WTC11 (cell line): ENCODE results near the gene NR1I2. TPM values are rescaled to one million over a fixed set of nuclear protein-coding genes. Genes with fewer than 3 reads are reported as not detected.

ENCODE experiments used
- ATAC-seq: fragments of 200-7000 bp; cut with Tn5 transposase; 2 replicates; pipeline ENCODE4 v1.10.0; 2021; ENCODE audit warnings: mild to moderate bottlenecking, moderate library complexity
- CTCF ChIA-PET: fragments of 300-600 bp; sonication (Branson Sonifier 250); formaldehyde crosslinking; loops from one replicate; lab custom pipeline; 2021; ENCODE audit warnings: antibody characterized with exemption; lab: Charles Lee
- POLR2A ChIA-PET: fragments of 350-600 bp; sonication (Branson Sonifier 250); formaldehyde crosslinking; loops from one replicate; lab custom pipeline; 2021; ENCODE audit warnings: antibody characterized with exemption; lab: Charles Lee
- DNase-seq: peaks from one replicate; pipeline ENCODE4 v3.0.0; 2021; ENCODE audit warnings: low spot score
- H3K27ac Mint-ChIP-seq: 2 replicates; pipeline ENCODE4 v1.8.0; 2021; ENCODE audit warnings: mixed read lengths
- H3K27me3 Mint-ChIP-seq: 2 replicates; pipeline ENCODE4 v1.8.0; 2021; ENCODE audit warnings: low read depth, mild to moderate bottlenecking, moderate library complexity, mixed read lengths
- H3K36me3 Mint-ChIP-seq: 2 replicates; pipeline ENCODE4 v1.8.0; 2021; ENCODE audit warnings: mixed read lengths
- H3K4me1 Mint-ChIP-seq: 2 replicates; pipeline ENCODE4 v1.8.0; 2022; ENCODE audit warnings: mixed read lengths
- H3K4me3 Mint-ChIP-seq: 2 replicates; pipeline ENCODE4 v1.8.0; 2021; ENCODE audit warnings: mild to moderate bottlenecking, moderate library complexity, mixed read lengths
- H3K9me3 Mint-ChIP-seq: 2 replicates; pipeline ENCODE4 v1.8.0; 2021; ENCODE audit warnings: mixed read lengths
- ATF3 ChIP-seq: sonication (generic); formaldehyde crosslinking; conservative IDR thresholded peaks from 2 replicates; pipeline ENCODE4 v1.8.1; 2022; ENCODE audit warnings: mild to moderate bottlenecking, missing genetic modification reagents
- CBFB ChIP-seq: sonication (generic); formaldehyde crosslinking; IDR thresholded peaks from 2 replicates; pipeline ENCODE4 v1.8.1; 2022; ENCODE audit warnings: mild to moderate bottlenecking, low read depth, missing genetic modification reagents
- CDX4 ChIP-seq: fragments of 250-450 bp; sonication (Bioruptor Pico); IDR thresholded peaks from 2 replicates; pipeline ENCODE4 v1.9.0; 2021; ENCODE audit warnings: moderate library complexity, mild to moderate bottlenecking, inconsistent platforms, borderline replicate concordance
- E2F4 ChIP-seq: sonication (generic); formaldehyde crosslinking; IDR thresholded peaks from 2 replicates; pipeline ENCODE4 v1.8.1; 2022; ENCODE audit warnings: low read depth, mild to moderate bottlenecking, moderate library complexity, missing genetic modification reagents, borderline replicate concordance
- E2F5 ChIP-seq: sonication (generic); formaldehyde crosslinking; IDR thresholded peaks from 2 replicates; pipeline ENCODE4 v1.8.1; 2022; ENCODE audit warnings: mild to moderate bottlenecking, moderate library complexity, missing genetic modification reagents
- ERG ChIP-seq: fragments of 250-450 bp; sonication (Bioruptor Pico); IDR thresholded peaks from 2 replicates; pipeline ENCODE4 v1.8.0; 2021; ENCODE audit warnings: mild to moderate bottlenecking
- ESRRA ChIP-seq: sonication (generic); formaldehyde crosslinking; IDR thresholded peaks from 2 replicates; pipeline ENCODE4 v1.8.1; 2022; ENCODE audit warnings: mild to moderate bottlenecking, missing genetic modification reagents, borderline replicate concordance
- FOXJ3 ChIP-seq: sonication (generic); formaldehyde crosslinking; IDR thresholded peaks from 2 replicates; pipeline ENCODE4 v1.9.0; 2021; ENCODE audit warnings: missing genetic modification reagents, mild to moderate bottlenecking, borderline replicate concordance
- FOXP4 ChIP-seq: sonication (generic); formaldehyde crosslinking; IDR thresholded peaks from 2 replicates; pipeline ENCODE4 v1.8.0; 2022; ENCODE audit warnings: mild to moderate bottlenecking, missing genetic modification reagents
- HMGXB4 ChIP-seq: sonication (generic); formaldehyde crosslinking; IDR thresholded peaks from 2 replicates; pipeline ENCODE4 v1.8.1; 2023; ENCODE audit warnings: mild to moderate bottlenecking, moderate library complexity, missing genetic modification reagents
- NFYB ChIP-seq: sonication (generic); formaldehyde crosslinking; conservative IDR thresholded peaks from 2 replicates; pipeline ENCODE4 v1.8.0; 2022; ENCODE audit warnings: low read depth, missing genetic modification reagents
- OVOL2 ChIP-seq: fragments of 250-450 bp; sonication (Bioruptor Pico); IDR thresholded peaks from 2 replicates; pipeline ENCODE4 v1.9.0; 2021; ENCODE audit warnings: mild to moderate bottlenecking, borderline replicate concordance
- SMAD4 ChIP-seq: sonication (generic); formaldehyde crosslinking; IDR thresholded peaks from 2 replicates; pipeline ENCODE4 v1.8.0; 2022; ENCODE audit warnings: mild to moderate bottlenecking, missing genetic modification reagents
- STAT6 ChIP-seq: sonication (generic); formaldehyde crosslinking; conservative IDR thresholded peaks from 2 replicates; pipeline ENCODE4 v1.8.1; 2023; ENCODE audit warnings: mild to moderate bottlenecking, low read depth, missing genetic modification reagents, moderate library complexity
- TP53 ChIP-seq: sonication (generic); formaldehyde crosslinking; IDR thresholded peaks from 2 replicates; pipeline ENCODE4 v1.8.1; 2023; ENCODE audit warnings: mild to moderate bottlenecking, missing genetic modification reagents
- ZNF232 ChIP-seq: sonication (generic); formaldehyde crosslinking; IDR thresholded peaks from 2 replicates; pipeline ENCODE4 v1.8.0; 2022; ENCODE audit warnings: mild to moderate bottlenecking, missing genetic modification reagents
- ZNF263 ChIP-seq: sonication (generic); formaldehyde crosslinking; IDR thresholded peaks from 2 replicates; pipeline ENCODE4 v1.8.1; 2022; ENCODE audit warnings: low read depth, mild to moderate bottlenecking, moderate library complexity, missing genetic modification reagents
- ZNF396 ChIP-seq: fragments of 250-450 bp; sonication (Bioruptor Pico); IDR thresholded peaks from 2 replicates; pipeline ENCODE4 v1.8.0; 2021; ENCODE audit warnings: mild to moderate bottlenecking, moderate library complexity, borderline replicate concordance
- ZSCAN18 ChIP-seq: fragments of 250-450 bp; sonication (Bioruptor Pico); IDR thresholded peaks from 2 replicates; pipeline ENCODE4 v2.1.2; 2022; ENCODE audit warnings: mild to moderate bottlenecking, moderate library complexity
- total RNA-seq: library from RNA; stranded (reverse); gene quantifications from 3 replicates; pipeline ENCODE4 v1.2.3, GENCODE V29; 2021

Gene NR1I2
- total RNA-seq, 1 experiment from 2014 or later = 1.7 TPM

- TF ChIP-seq ZSCAN18 (CRISPR knock-in tag) (no peak), STAT6 (no peak)
Measured at GRCh38 chr3:119783883-119784282, 2.0 kb downstream of the NR1I2 start (continued).

GRCh38 chr3:119786409-119786808 lies 4.5 kb downstream of the NR1I2 start:
- ATAC-seq = no peak
- TF ChIP-seq OVOL2 (CRISPR knock-in tag) = no peak
- no peak for TF ChIP-seq ZNF232
- TF ChIP-seq FOXP4 (CRISPR knock-in tag) = no peak
- TF ChIP-seq ZSCAN18 (CRISPR knock-in tag) = no peak
- TF ChIP-seq E2F5 (CRISPR knock-in tag) = no peak
- TF ChIP-seq FOXJ3 (CRISPR knock-in tag) = no peak
- TF ChIP-seq TP53 (CRISPR knock-in tag) = no peak
- TF ChIP-seq HMGXB4 (CRISPR knock-in tag) = no peak
- no peak for TF ChIP-seq NFYB
- no peak for TF ChIP-seq ZNF396 (CRISPR knock-in tag)
- TF ChIP-seq CBFB (CRISPR knock-in tag) = no peak
- no peak for TF ChIP-seq ZNF263 (CRISPR knock-in tag)
- TF ChIP-seq ESRRA (CRISPR knock-in tag) = no peak
- TF ChIP-seq CDX4 (CRISPR knock-in tag) = no peak
- TF ChIP-seq ATF3 (CRISPR knock-in tag) = no peak
- no peak for TF ChIP-seq ERG (CRISPR knock-in tag)
- TF ChIP-seq E2F4 = no peak
- TF ChIP-seq SMAD4 (CRISPR knock-in tag) = no peak
- ChIA-PET CTCF (no interaction called here), POLR2A (no interaction called here)
- H3K27ac Mint-ChIP-seq = no peak overlapping the region
- H3K4me3 Mint-ChIP-seq = no peak overlapping the region
- no peaks in the 10 kb centered on the region for H3K4me1 Mint-ChIP-seq
- H3K36me3 Mint-ChIP-seq = no peaks in the 10 kb centered on the region
- H3K27me3 Mint-ChIP-seq = no peaks in the 10 kb centered on the region
- H3K9me3 Mint-ChIP-seq = peaks cover 14% of the 10 kb centered on the region
- no peak for DNase-seq
